Astrocyte (in vitro differentiated cells and primary cell): ENCODE measurements around the gene CLEC16A. TPM values are rescaled to one million over a fixed set of nuclear protein-coding genes. Genes with fewer than 3 reads are reported as not detected.

ENCODE experiments used
- DNase-seq: peaks from one replicate; pipeline ENCODE4 v3.0.0-alpha.2; 2010; ENCODE audit warnings: low read depth
- FAIRE-seq: peaks from 2 replicates; lab custom pipeline; 2011; peaks lifted over from hg19 to GRCh38; lab: Jason Lieb, UNC
- H2AFZ ChIP-seq: 2 replicates; pipeline ENCODE4 v1.6.0; 2012; ENCODE audit warnings: low read depth, low read length, inconsistent platforms
- H3K27ac ChIP-seq: 2 replicates; pipeline ENCODE4 v1.5.1; 2011; ENCODE audit warnings: low read depth, low read length, inconsistent platforms
- H3K27me3 ChIP-seq: 2 replicates; pipeline ENCODE4 v1.6.0; 2011; ENCODE audit warnings: low read length, inconsistent platforms; ENCODE audit not compliant: insufficient read depth
- H3K36me3 ChIP-seq: 2 replicates; pipeline ENCODE4 v1.5.1; 2011; ENCODE audit warnings: low read length, inconsistent platforms; ENCODE audit not compliant: insufficient read depth
- H3K4me1 ChIP-seq: 2 replicates; pipeline ENCODE4 v1.5.1; 2011; ENCODE audit warnings: low read length, inconsistent platforms; ENCODE audit not compliant: insufficient read depth
- H3K4me2 ChIP-seq: 2 replicates; pipeline ENCODE4 v1.6.0; 2012; ENCODE audit warnings: low read length, inconsistent platforms
- H3K4me3 ChIP-seq: 2 replicates; pipeline ENCODE4 v1.5.1; 2011; ENCODE audit warnings: low read depth, mild to moderate bottlenecking, low read length, inconsistent platforms; ENCODE audit not compliant: insufficient read depth
- H3K79me2 ChIP-seq: 2 replicates; pipeline ENCODE4 v1.6.0; 2012; ENCODE audit warnings: mild to moderate bottlenecking, low read length, inconsistent platforms; ENCODE audit not compliant: insufficient read depth
- H3K9ac ChIP-seq: 2 replicates; pipeline ENCODE4 v1.6.0; 2012; ENCODE audit warnings: mild to moderate bottlenecking, low read length, inconsistent platforms
- H3K9me3 ChIP-seq: 2 replicates; pipeline ENCODE4 v1.5.1; 2012; ENCODE audit warnings: low read depth, mild to moderate bottlenecking, low read length, inconsistent platforms; ENCODE audit not compliant: insufficient read depth
- H4K20me1 ChIP-seq: 2 replicates; pipeline ENCODE4 v1.6.0; 2012; ENCODE audit warnings: low read length, inconsistent platforms; ENCODE audit not compliant: insufficient read depth
- H3K27ac Mint-ChIP-seq: one replicate; pipeline ENCODE4 v1.8.0; 2021; ENCODE audit warnings: mild to moderate bottlenecking, mixed read lengths; ENCODE audit not compliant: unreplicated experiment
- H3K27me3 Mint-ChIP-seq: one replicate; pipeline ENCODE4 v1.8.0; 2021; ENCODE audit warnings: low read depth, mixed read lengths; ENCODE audit not compliant: unreplicated experiment
- H3K36me3 Mint-ChIP-seq: one replicate; pipeline ENCODE4 v1.8.0; 2021; ENCODE audit warnings: low read depth, mixed read lengths; ENCODE audit not compliant: unreplicated experiment
- H3K4me1 Mint-ChIP-seq: one replicate; pipeline ENCODE4 v1.8.0; 2021; ENCODE audit warnings: low read depth, mixed read lengths; ENCODE audit not compliant: unreplicated experiment
- H3K4me3 Mint-ChIP-seq: one replicate; pipeline ENCODE4 v1.8.0; 2021; ENCODE audit warnings: mild to moderate bottlenecking, moderate library complexity, mixed read lengths; ENCODE audit not compliant: unreplicated experiment
- H3K9me3 Mint-ChIP-seq: one replicate; pipeline ENCODE4 v1.8.0; 2021; ENCODE audit warnings: mild to moderate bottlenecking, mixed read lengths; ENCODE audit not compliant: unreplicated experiment
- CTCF ChIP-seq: IDR thresholded peaks from 2 replicates; pipeline ENCODE4 v1.5.1; 2011; ENCODE audit warnings: low read depth, mild to moderate bottlenecking, inconsistent platforms, low read length, moderate library complexity; ENCODE audit not compliant: insufficient read depth
- EZH2 ChIP-seq: IDR thresholded peaks from 2 replicates; pipeline ENCODE4 v1.6.1; 2012; ENCODE audit warnings: mild to moderate bottlenecking, low read length, inconsistent platforms; ENCODE audit not compliant: insufficient read depth
- total RNA-seq: library from RNA; stranded (reverse); gene quantifications from 2 replicates; pipeline ENCODE4 v1.2.1, GENCODE V29; 2021

The CLEC16A gene
- total RNA-seq, 1 donor from 2014 or later = 31.7 TPM

- H3K9ac ChIP-seq = no peak overlapping the region
- no peak overlapping the region for H3K4me3 ChIP-seq
- H3K27ac ChIP-seq = peak overlapping the region; percentile 87
- H3K27ac Mint-ChIP-seq = peak overlapping the region; percentile 99
- peaks cover 62% of the 10 kb centered on the region for H3K4me1 ChIP-seq
- H3K4me3 Mint-ChIP-seq = no peak overlapping the region
- H3K9me3 ChIP-seq = no peaks in the 10 kb centered on the region
- H3K4me1 Mint-ChIP-seq = peaks cover 65% of the 10 kb centered on the region
- H4K20me1 ChIP-seq = peaks cover 4% of the 10 kb centered on the region
- no peak overlapping the region for H2AFZ ChIP-seq
- H3K27me3 Mint-ChIP-seq = no peaks in the 10 kb centered on the region
- no peaks in the 10 kb centered on the region for H3K27me3 ChIP-seq
- peaks cover 9% of the 10 kb centered on the region for H3K36me3 Mint-ChIP-seq
- H3K79me2 ChIP-seq = no peaks in the 10 kb centered on the region
- H3K9me3 Mint-ChIP-seq = no peaks in the 10 kb centered on the region
- FAIRE-seq = no peak
- H3K4me2 ChIP-seq = no peak overlapping the region
- H3K36me3 ChIP-seq = no peaks in the 10 kb centered on the region
- TF ChIP-seq EZH2 (no peak), CTCF (no peak)
- no peak for DNase-seq
Observed at GRCh38 chr16:11080999-11081630, 136.8 kb downstream of the CLEC16A start.

GRCh38 chr16:11082108-11082859 is 137.9 kb downstream of the CLEC16A start:
- Histone ChIP-seq H4K20me1 (peaks cover 4% of the 10 kb centered on the region), H3K27me3 (no peaks in the 10 kb centered on the region), H3K79me2 (no peaks in the 10 kb centered on the region), H2AFZ (no peak overlapping the region), H3K36me3 (no peaks in the 10 kb centered on the region), H3K27ac (no peak overlapping the region), H3K4me3 (no peak overlapping the region), H3K9ac (no peak overlapping the region), H3K4me1 (peaks cover 56% of the 10 kb centered on the region), H3K4me2 (no peak overlapping the region), H3K9me3 (no peaks in the 10 kb centered on the region)
- Mint-ChIP-seq H3K4me1 (peaks cover 57% of the 10 kb centered on the region), H3K36me3 (peaks cover 9% of the 10 kb centered on the region), H3K27me3 (no peaks in the 10 kb centered on the region), H3K4me3 (peak overlapping the region; percentile 11), H3K9me3 (no peaks in the 10 kb centered on the region), H3K27ac (no peak overlapping the region)
- TF ChIP-seq CTCF = no peak
- no peak for TF ChIP-seq EZH2
- FAIRE-seq (no peak), DNase-seq (no peak)
